Small intestine (tissue), 7 donors: ENCODE data around the gene FRMD3. TPM values are rescaled to one million over a fixed set of nuclear protein-coding genes. Genes with fewer than 3 reads are reported as not detected.
A peak's percentile ranks its signal among the peaks of the same experiment; 100 is the strongest.

Experiments
- DNase-seq, 2 donors: peaks; one replicate each; pipeline versions ENCODE4 v3.0.0 to v3.0.0-alpha.2; 2013
- FAIRE-seq: peaks from 2 replicates; lab custom pipeline; 2012; peaks lifted over from hg19 to GRCh38; lab: Jason Lieb, UNC
- H3K27ac ChIP-seq, 3 donors: one replicate each; pipeline ENCODE4 v1.5.1; 2013; ENCODE audit warnings: low read length in 2 of 3, mild to moderate bottlenecking in 2 of 3, control low read depth in 1 of 3, inconsistent platforms in 1 of 3, low read depth in 1 of 3, moderate library complexity in 1 of 3
- H3K27me3 ChIP-seq, 3 donors: one replicate each; pipeline ENCODE4 v1.6.1; 2013; ENCODE audit warnings: low read length in 3 of 3, inconsistent platforms in 1 of 3; ENCODE audit not compliant: control insufficient read depth in 3 of 3, insufficient read depth in 3 of 3
- H3K36me3 ChIP-seq, 3 donors: one replicate each; pipeline ENCODE4 v1.6.1; 2013; ENCODE audit warnings: low read length in 3 of 3, inconsistent platforms in 1 of 3, low read depth in 1 of 3, mild to moderate bottlenecking in 1 of 3, moderate library complexity in 1 of 3; ENCODE audit not compliant: control insufficient read depth in 3 of 3, insufficient read depth in 2 of 3
- H3K4me1 ChIP-seq, 3 donors: one replicate each; pipeline ENCODE4 v1.6.1; 2013; ENCODE audit warnings: low read length in 2 of 3, inconsistent platforms in 1 of 3, low read depth in 1 of 3, mild to moderate bottlenecking in 1 of 3, moderate library complexity in 1 of 3; ENCODE audit not compliant: control insufficient read depth in 3 of 3, insufficient read depth in 2 of 3
- H3K4me3 ChIP-seq, 3 donors: one replicate each; pipeline ENCODE4 v1.5.1; 2013; ENCODE audit warnings: low read length in 3 of 3, control low read depth in 1 of 3, inconsistent platforms in 1 of 3, low read depth in 1 of 3, mild to moderate bottlenecking in 1 of 3, moderate library complexity in 1 of 3
- H3K9me3 ChIP-seq, 2 donors: one replicate each; pipeline ENCODE4 v1.6.1; 2013; ENCODE audit warnings: low read depth in 1 of 2, low read length in 1 of 2; ENCODE audit not compliant: control insufficient read depth in 2 of 2, insufficient read depth in 1 of 2
- WGBS, 3 donors: extraction: QIAGEN DNeasy Blood & Tissue Kit; methylation state at CpG; one replicate each; pipeline ENCODE4 v1.1.7; 2013; 5-methylcytosine and 5-hydroxymethylcytosine counted together
- polyA plus RNA-seq, 4 donors: library from polyadenylated mRNA; stranded (reverse) in 3 of 4; unstranded in 1 of 4; fragments of 200-250 nt in 3 of 4; fragments of 120-200 nt in 1 of 4; gene quantifications; one replicate each; pipeline versions ENCODE4 v1.2.1 to v1.2.3, GENCODE V29; 2013
- donor health status: healthy with polysubstance abuse.
- donor health status: control.
- donor health status: control.
- donor health status: Bipolar disorder and iron deficiency.
- donor health status: healthy.

FRMD3 gene
- polyA plus RNA-seq, 4 donors, result 2.4 to 7.3 (median 4.5) TPM

- no peak for FAIRE-seq
- no peaks in the 10 kb centered on the region for H3K4me1 ChIP-seq
- DNase-seq, result peak in 1 of 2 donors; percentile 30
- 58 to 86% (median 86%) methylated on average over 8 of the region's 8 CpGs for WGBS, 3 donors
- no peaks in the 10 kb centered on the region for H3K36me3 ChIP-seq
- peaks cover 0 to 2% (median 0%) of the 10 kb centered on the region in 3 donors for H3K27me3 ChIP-seq
- H3K9me3 ChIP-seq, result no peaks in the 10 kb centered on the region
- no peak overlapping the region for H3K4me3 ChIP-seq
- no peak overlapping the region for H3K27ac ChIP-seq
Measured at GRCh38 chr9:83304686-83305085, 233.5 kb downstream of the FRMD3 start.

- WGBS, 3 donors, result 51 to 54% (median 51%) methylated on average over 6 of the region's 6 CpGs
- Histone ChIP-seq H3K27ac (no peak overlapping the region), H3K4me1 (no peaks in the 10 kb centered on the region), H3K4me3 (no peak overlapping the region), H3K36me3 (peaks cover 0 to 4% (median 3%) of the 10 kb centered on the region in 3 donors), H3K27me3 (peaks cover 0 to 2% (median 0%) of the 10 kb centered on the region in 3 donors), H3K9me3 (no peaks in the 10 kb centered on the region)
- DNase-seq, result no peak
- no peak for FAIRE-seq
Measured at GRCh38 chr9:83299571-83299970, 238.6 kb downstream of the FRMD3 start.

- FAIRE-seq, result no peak
- WGBS, 3 donors, result 85% methylated on average over 2 of the region's 2 CpGs
- Histone ChIP-seq H3K9me3 (no peaks in the 10 kb centered on the region), H3K4me3 (no peak overlapping the region), H3K36me3 (peaks cover 0 to 4% (median 3%) of the 10 kb centered on the region in 3 donors), H3K27ac (no peak overlapping the region), H3K27me3 (peaks cover 0 to 2% (median 0%) of the 10 kb centered on the region in 3 donors), H3K4me1 (no peaks in the 10 kb centered on the region)
- DNase-seq, result no peak
Measured at GRCh38 chr9:83299094-83299493, 239.1 kb downstream of the FRMD3 start.

- Histone ChIP-seq H3K4me1 (no peaks in the 10 kb centered on the region), H3K36me3 (peaks cover 0 to 4% (median 3%) of the 10 kb centered on the region in 3 donors), H3K27ac (no peak overlapping the region), H3K4me3 (no peak overlapping the region), H3K27me3 (peaks cover 0 to 2% (median 0%) of the 10 kb centered on the region in 3 donors), H3K9me3 (no peaks in the 10 kb centered on the region)
- no peak for FAIRE-seq
- WGBS, 3 donors, result 64 to 92% (median 87%) methylated on average over 2 of the region's 2 CpGs
- no peak for DNase-seq
Measured at GRCh38 chr9:83296123-83296522, 242.1 kb downstream of the FRMD3 start.

GRCh38 chr9:83294816-83295215, 243.4 kb downstream of the FRMD3 start:
- Histone ChIP-seq H3K9me3 (no peaks in the 10 kb centered on the region), H3K36me3 (peaks cover 0 to 4% (median 3%) of the 10 kb centered on the region in 3 donors), H3K4me3 (no peak overlapping the region), H3K4me1 (no peaks in the 10 kb centered on the region), H3K27me3 (no peaks in the 10 kb centered on the region), H3K27ac (no peak overlapping the region)
- DNase-seq, result no peak
- FAIRE-seq, result no peak
- 80 to 89% (median 86%) methylated on average over 2 of the region's 2 CpGs for WGBS, 3 donors

GRCh38 chr9:83291196-83291595, 247.0 kb downstream of the FRMD3 start:
- Histone ChIP-seq H3K4me3 (no peak overlapping the region), H3K4me1 (no peaks in the 10 kb centered on the region), H3K36me3 (no peaks in the 10 kb centered on the region), H3K9me3 (no peaks in the 10 kb centered on the region), H3K27ac (no peak overlapping the region), H3K27me3 (no peaks in the 10 kb centered on the region)
- 95 to 100% (median 100%) methylated on average over 1 of the region's 1 CpG for WGBS, 3 donors
- FAIRE-seq (no peak), DNase-seq (no peak)

GRCh38 chr9:83290692-83291091, 247.5 kb downstream of the FRMD3 start:
- WGBS, 3 donors, result 62 to 74% (median 65%) methylated on average over 5 of the region's 5 CpGs

GRCh38 chr9:83287021-83287420, 251.2 kb downstream of the FRMD3 start:
- WGBS, 3 donors, result 73 to 95% (median 76%) methylated on average over 1 of the region's 1 CpG
- Histone ChIP-seq H3K9me3 (no peaks in the 10 kb centered on the region), H3K27ac (no peak overlapping the region), H3K4me3 (no peak overlapping the region), H3K36me3 (no peaks in the 10 kb centered on the region), H3K27me3 (no peaks in the 10 kb centered on the region), H3K4me1 (no peaks in the 10 kb centered on the region)
- DNase-seq, result no peak
- FAIRE-seq, result no peak

More at GRCh38 chr9:83290692-83291091, 247.5 kb downstream of the FRMD3 start:
- Histone ChIP-seq H3K27me3 (no peaks in the 10 kb centered on the region), H3K9me3 (no peaks in the 10 kb centered on the region), H3K27ac (no peak overlapping the region), H3K36me3 (no peaks in the 10 kb centered on the region), H3K4me3 (no peak overlapping the region), H3K4me1 (no peaks in the 10 kb centered on the region)
- FAIRE-seq, result no peak
- no peak for DNase-seq
